HFFc6 (cell line): Measurements from ENCODE around the gene ERBB4. TPM values are rescaled to one million over a fixed set of nuclear protein-coding genes. Genes with fewer than 3 reads are reported as not detected.

Experiments used
- DNase-seq: peaks from one replicate; pipeline ENCODE4 v3.0.0-alpha.2; 2018
- H3K27ac Mint-ChIP-seq: 2 replicates; pipeline ENCODE4 v1.8.0; 2020; ENCODE audit warnings: mild to moderate bottlenecking, mixed read lengths
- H3K27me3 Mint-ChIP-seq: 2 replicates; pipeline ENCODE4 v1.8.0; 2021; ENCODE audit warnings: mild to moderate bottlenecking, moderate library complexity, mixed read lengths; ENCODE audit not compliant: insufficient read depth
- H3K36me3 Mint-ChIP-seq: 2 replicates; pipeline ENCODE4 v1.8.0; 2021; ENCODE audit warnings: low read depth, mixed read lengths
- H3K4me1 Mint-ChIP-seq: 2 replicates; pipeline ENCODE4 v1.8.0; 2020; ENCODE audit warnings: low read depth, mixed read lengths
- H3K4me3 Mint-ChIP-seq: 2 replicates; pipeline ENCODE4 v1.8.0; 2020; ENCODE audit warnings: mild to moderate bottlenecking, moderate library complexity, mixed read lengths
- H3K9me3 Mint-ChIP-seq: 2 replicates; pipeline ENCODE4 v1.8.0; 2020; ENCODE audit warnings: mild to moderate bottlenecking, mixed read lengths
- CTCF ChIP-seq: fragments of 200-600 bp; sonication (generic); IDR thresholded peaks from 2 replicates; pipeline ENCODE4 v1.5.0; 2021; ENCODE audit warnings: antibody characterized with exemption, mild to moderate bottlenecking
- total RNA-seq, 6 experiments: library from RNA; stranded (reverse); fragmentation: NEBNext Ultra II Directional; extraction: Animal tissue kit (Norgen Biotek cat#: 25700); gene quantifications; 2 replicates in 1 of 6; 3 replicates in 5 of 6; pipeline ENCODE4 v1.2.3, GENCODE V29; 2021

Gene ERBB4
- total RNA-seq, 6 experiments from 2014 or later, result not detected

- H3K9me3 Mint-ChIP-seq, result peaks cover 40% of the 10 kb centered on the region
- H3K27ac Mint-ChIP-seq, result no peak overlapping the region
- TF ChIP-seq CTCF, result no peak
- no peaks in the 10 kb centered on the region for H3K36me3 Mint-ChIP-seq
- H3K4me1 Mint-ChIP-seq, result no peaks in the 10 kb centered on the region
- DNase-seq, result no peak
- no peak overlapping the region for H3K4me3 Mint-ChIP-seq
- H3K27me3 Mint-ChIP-seq, result no peaks in the 10 kb centered on the region; the same call in 1 of the 2 replicates
Measured at GRCh38 chr2:211407076-211407475, 1131.5 kb downstream of the ERBB4 start.

GRCh38 chr2:211405036-211405435 is 1133.6 kb downstream of the ERBB4 start:
- Mint-ChIP-seq H3K9me3 (peaks cover 36% of the 10 kb centered on the region), H3K27me3 (no peaks in the 10 kb centered on the region; the same call in 1 of the 2 replicates), H3K4me1 (no peaks in the 10 kb centered on the region), H3K4me3 (no peak overlapping the region), H3K36me3 (no peaks in the 10 kb centered on the region), H3K27ac (no peak overlapping the region)
- TF ChIP-seq CTCF, result no peak
- no peak for DNase-seq

- Mint-ChIP-seq H3K4me1 (no peaks in the 10 kb centered on the region), H3K27me3 (no peaks in the 10 kb centered on the region; the same call in 1 of the 2 replicates), H3K27ac (no peak overlapping the region), H3K36me3 (no peaks in the 10 kb centered on the region), H3K9me3 (peaks cover 40% of the 10 kb centered on the region), H3K4me3 (no peak overlapping the region)
- TF ChIP-seq CTCF, result no peak
- no peak for DNase-seq
Measured at GRCh38 chr2:211404098-211404497, 1134.5 kb downstream of the ERBB4 start.

- H3K27me3 Mint-ChIP-seq, result no peaks in the 10 kb centered on the region; the same call in 1 of the 2 replicates
- no peaks in the 10 kb centered on the region for H3K4me1 Mint-ChIP-seq
- no peak overlapping the region for H3K4me3 Mint-ChIP-seq
- no peak for DNase-seq
- no peak overlapping the region for H3K27ac Mint-ChIP-seq
- no peaks in the 10 kb centered on the region for H3K36me3 Mint-ChIP-seq
- no peak for TF ChIP-seq CTCF
- H3K9me3 Mint-ChIP-seq, result peaks cover 58% of the 10 kb centered on the region
Measured at GRCh38 chr2:211401328-211401727, 1137.3 kb downstream of the ERBB4 start.

- H3K9me3 Mint-ChIP-seq, result peaks cover 37% of the 10 kb centered on the region
- no peaks in the 10 kb centered on the region for H3K36me3 Mint-ChIP-seq
- no peak overlapping the region for H3K4me3 Mint-ChIP-seq
- no peaks in the 10 kb centered on the region for H3K4me1 Mint-ChIP-seq
- H3K27ac Mint-ChIP-seq, result no peak overlapping the region
- TF ChIP-seq CTCF, result no peak
- DNase-seq, result no peak
- no peaks in the 10 kb centered on the region for H3K27me3 Mint-ChIP-seq
Measured at GRCh38 chr2:211397764-211398163, 1140.8 kb downstream of the ERBB4 start.

- no peak for DNase-seq
- Mint-ChIP-seq H3K36me3 (no peaks in the 10 kb centered on the region), H3K4me1 (no peaks in the 10 kb centered on the region), H3K9me3 (peaks cover 37% of the 10 kb centered on the region), H3K27ac (no peak overlapping the region), H3K4me3 (no peak overlapping the region), H3K27me3 (no peaks in the 10 kb centered on the region)
- TF ChIP-seq CTCF, result no peak
Measured at GRCh38 chr2:211396815-211397214, 1141.8 kb downstream of the ERBB4 start.
